Measurements from ENCODE around the gene SLC16A10.
"Not testable (repeated sequence)": the region's sequence is repeated elsewhere in the genome, so short reads cannot be mapped to it uniquely, and the experiment has no call there.

Gene SLC16A10

GRCh38 chr6:111087106-111087835 lies at the start of gene SLC16A10:
SLC16A10 (plus strand) TSS chr6:111087503; CDS start chr6:111087753, 250 bp downstream.
- peak; percentile 73 for DNase-seq

GRCh38 chr6:111038534-111039252 lies 48.6 kb upstream of the SLC16A10 start:
- DNase-seq = no peak

- no peak for DNase-seq
Measured at GRCh38 chr6:111041917-111042316, 45.4 kb upstream of the SLC16A10 start.

- DNase-seq = no peak
Measured at GRCh38 chr6:111047244-111047643, 40.1 kb upstream of the SLC16A10 start.

- no peak for DNase-seq
Measured at GRCh38 chr6:111050261-111051023, 36.9 kb upstream of the SLC16A10 start.

GRCh38 chr6:111052171-111052570 lies 35.1 kb upstream of the SLC16A10 start:
- DNase-seq = no peak

GRCh38 chr6:111057074-111057752 lies 30.1 kb upstream of the SLC16A10 start:
- peak; percentile 24 for DNase-seq

- no peak for DNase-seq
Measured at GRCh38 chr6:111061508-111061907, 25.8 kb upstream of the SLC16A10 start.

GRCh38 chr6:111061985-111062384 lies 25.3 kb upstream of the SLC16A10 start:
- not testable (repeated sequence) for DNase-seq

GRCh38 chr6:111062860-111063259 lies 24.4 kb upstream of the SLC16A10 start:
- DNase-seq = not testable (repeated sequence)

GRCh38 chr6:111068109-111068865 lies 19.0 kb upstream of the SLC16A10 start:
- no peak for DNase-seq

- DNase-seq = no peak
Measured at GRCh38 chr6:111068866-111069234, 18.5 kb upstream of the SLC16A10 start.

- no peak for DNase-seq
Measured at GRCh38 chr6:111069382-111070104, 17.8 kb upstream of the SLC16A10 start.

- DNase-seq = no peak
Measured at GRCh38 chr6:111070105-111071005, 16.9 kb upstream of the SLC16A10 start.

GRCh38 chr6:111072801-111073360 lies 14.4 kb upstream of the SLC16A10 start:
- no peak for DNase-seq

- DNase-seq = no peak
Measured at GRCh38 chr6:111074311-111074710, 13.0 kb upstream of the SLC16A10 start.

GRCh38 chr6:111076024-111076695 lies 11.1 kb upstream of the SLC16A10 start:
- no peak for DNase-seq

GRCh38 chr6:111080698-111081097 lies 6.6 kb upstream of the SLC16A10 start:
- DNase-seq = no peak

- no peak for DNase-seq
Measured at GRCh38 chr6:111086685-111087084, 618 bp upstream of the SLC16A10 start.
